GM23338 (cell line): ENCODE measurements around the gene SUN5. TPM values are rescaled to one million over a fixed set of nuclear protein-coding genes. Genes with fewer than 3 reads are reported as not detected.

ENCODE experiments used
- ATAC-seq: fragments of 200-7000 bp; cut with Tn5 transposase; 3 replicates; pipeline ENCODE4 v1.9.1; 2020
- DNase-seq: peaks from one replicate; pipeline ENCODE4 v3.0.0-alpha.2; 2015; ENCODE audit warnings: low spot score
- H2AFZ ChIP-seq: fragments of 200-600 bp; sonication (generic); 2 replicates; pipeline ENCODE4 v1.8.0; 2016; ENCODE audit warnings: antibody characterized with exemption, mild to moderate bottlenecking, moderate library complexity
- H3F3A ChIP-seq: fragments of 200-600 bp; sonication (generic); replicated peaks from 2 replicates; pipeline ENCODE4 v1.8.0; 2017; ENCODE audit warnings: antibody characterized with exemption, mixed run types, low read depth
- H3K27ac ChIP-seq: fragments of 200-600 bp; sonication (generic); 2 replicates; pipeline ENCODE4 v1.6.1; 2016; ENCODE audit warnings: low read depth
- H3K27me3 ChIP-seq: fragments of 200-600 bp; sonication (generic); 2 replicates; pipeline ENCODE4 v1.8.0; 2016; ENCODE audit warnings: mild to moderate bottlenecking, mixed run types, moderate library complexity; ENCODE audit not compliant: insufficient read depth
- H3K36me3 ChIP-seq: fragments of 200-600 bp; sonication (generic); 2 replicates; pipeline ENCODE4 v1.8.0; 2016; ENCODE audit warnings: mild to moderate bottlenecking; ENCODE audit not compliant: insufficient read depth
- H3K4me1 ChIP-seq: fragments of 200-600 bp; sonication (generic); 2 replicates; pipeline ENCODE4 v1.8.0; 2016; ENCODE audit warnings: mild to moderate bottlenecking, moderate library complexity; ENCODE audit not compliant: insufficient read depth
- H3K4me2 ChIP-seq: fragments of 200-600 bp; sonication (generic); 2 replicates; pipeline ENCODE4 v1.7.1; 2017; ENCODE audit warnings: mixed run types
- H3K4me3 ChIP-seq: fragments of 200-600 bp; sonication (generic); 2 replicates; pipeline ENCODE4 v1.6.1; 2016; ENCODE audit warnings: mixed run types
- H3K79me2 ChIP-seq: fragments of 200-600 bp; sonication (generic); replicated peaks from 2 replicates; pipeline ENCODE4 v1.8.0; 2017; ENCODE audit warnings: mild to moderate bottlenecking; ENCODE audit not compliant: insufficient read depth
- H3K9me2 ChIP-seq: fragments of 200-600 bp; sonication (generic); 2 replicates; pipeline ENCODE4 v1.8.0; 2017; ENCODE audit not compliant: insufficient read depth
- H4K20me1 ChIP-seq: fragments of 200-600 bp; sonication (generic); replicated peaks from 2 replicates; pipeline ENCODE4 v1.8.0; 2017; ENCODE audit warnings: mild to moderate bottlenecking; ENCODE audit not compliant: insufficient read depth
- H3K27ac Mint-ChIP-seq: 2 replicates; pipeline ENCODE4 v1.8.0; 2020; ENCODE audit warnings: inconsistent platforms, mild to moderate bottlenecking, moderate library complexity, mixed read lengths
- H3K27me3 Mint-ChIP-seq: 3 replicates; pipeline ENCODE4 v1.8.0; 2022; ENCODE audit warnings: low read depth, mild to moderate bottlenecking, moderate library complexity, mixed read lengths, inconsistent platforms; ENCODE audit not compliant: insufficient read depth, poor library complexity
- H3K36me3 Mint-ChIP-seq: 3 replicates; pipeline ENCODE4 v1.8.0; 2021; ENCODE audit warnings: low read depth, mild to moderate bottlenecking, inconsistent platforms, moderate library complexity, mixed read lengths
- H3K4me1 Mint-ChIP-seq: 3 replicates; pipeline ENCODE4 v1.8.0; 2020; ENCODE audit warnings: mild to moderate bottlenecking, inconsistent platforms, mixed read lengths
- H3K4me3 Mint-ChIP-seq: 3 replicates; pipeline ENCODE4 v1.8.0; 2021; ENCODE audit warnings: moderate library complexity, mild to moderate bottlenecking, inconsistent platforms, mixed read lengths
- H3K9me3 Mint-ChIP-seq: 3 replicates; pipeline ENCODE4 v1.8.0; 2020; ENCODE audit warnings: moderate library complexity, mild to moderate bottlenecking, inconsistent platforms, mixed read lengths
- CREB1 ChIP-seq: fragments of 250-450 bp; sonication (Bioruptor Pico); IDR thresholded peaks from 2 replicates; pipeline ENCODE4 v1.5.0; 2020; ENCODE audit warnings: low read depth, mild to moderate bottlenecking, moderate library complexity
- EZH2phosphoT487 ChIP-seq: fragments of 200-600 bp; sonication (generic); IDR thresholded peaks from one replicate; pipeline ENCODE4 v1.8.1; 2018; ENCODE audit warnings: antibody characterized with exemption; ENCODE audit not compliant: unreplicated experiment
- JUNB ChIP-seq: IDR thresholded peaks from one replicate; pipeline ENCODE4 v1.6.1; 2016; ENCODE audit warnings: antibody characterized with exemption; ENCODE audit not compliant: unreplicated experiment
- POLR2AphosphoS5 ChIP-seq: IDR thresholded peaks from 2 replicates; pipeline ENCODE4 v1.6.1; 2016; ENCODE audit warnings: antibody characterized with exemption, low read depth
- ZNF114 ChIP-seq: fragments of 250-450 bp; sonication (Bioruptor Pico); IDR thresholded peaks from 2 replicates; pipeline ENCODE4 v1.5.0; 2020; ENCODE audit warnings: mild to moderate bottlenecking, moderate library complexity
- polyA plus RNA-seq: library from polyadenylated mRNA; unstranded; fragments of >200 nt; fragmentation: Nextera tagmentation; extraction: Ambion mirVana; gene quantifications from 2 replicates; pipeline ENCODE4 v1.2.1, GENCODE V29; 2016
- total RNA-seq: library from RNA; depleted of rRNA; stranded (reverse); fragments of >200 nt; shearing (Covaris generic); gene quantifications from 2 replicates; pipeline ENCODE4 v1.2.3, GENCODE V29; 2014
- TF ChIP-seq, protein P1 (sequence below), 2 experiments: fragments of 200-600 bp in 1 of 2; sonication (generic) in 1 of 2; conservative IDR thresholded peaks; 2 replicates each; pipeline versions ENCODE4 v1.5.1 to v1.6.1; 2016 to 2017; ENCODE audit warnings: antibody characterized with exemption in 2 of 2, low read depth in 2 of 2, mild to moderate bottlenecking in 2 of 2, moderate library complexity in 1 of 2

The SUN5 gene
- total and polyA plus RNA-seq, 2 experiments from 2014 or later = not detected

- Histone ChIP-seq H3K36me3 (no peaks in the 10 kb centered on the region), H4K20me1 (no peaks in the 10 kb centered on the region), H3K4me3 (no peak overlapping the region), H2AFZ (no peak overlapping the region), H3K27ac (no peak overlapping the region), H3K4me1 (peaks cover 13% of the 10 kb centered on the region), H3K9me2 (no peaks in the 10 kb centered on the region), H3F3A (no peaks in the 10 kb centered on the region), H3K79me2 (no peaks in the 10 kb centered on the region), H3K27me3 (no peaks in the 10 kb centered on the region), H3K4me2 (no peak overlapping the region)
- no peak for TF ChIP-seq JUNB
- TF ChIP-seq EZH2phosphoT487 = no peak
- TF ChIP-seq, protein P1, sequence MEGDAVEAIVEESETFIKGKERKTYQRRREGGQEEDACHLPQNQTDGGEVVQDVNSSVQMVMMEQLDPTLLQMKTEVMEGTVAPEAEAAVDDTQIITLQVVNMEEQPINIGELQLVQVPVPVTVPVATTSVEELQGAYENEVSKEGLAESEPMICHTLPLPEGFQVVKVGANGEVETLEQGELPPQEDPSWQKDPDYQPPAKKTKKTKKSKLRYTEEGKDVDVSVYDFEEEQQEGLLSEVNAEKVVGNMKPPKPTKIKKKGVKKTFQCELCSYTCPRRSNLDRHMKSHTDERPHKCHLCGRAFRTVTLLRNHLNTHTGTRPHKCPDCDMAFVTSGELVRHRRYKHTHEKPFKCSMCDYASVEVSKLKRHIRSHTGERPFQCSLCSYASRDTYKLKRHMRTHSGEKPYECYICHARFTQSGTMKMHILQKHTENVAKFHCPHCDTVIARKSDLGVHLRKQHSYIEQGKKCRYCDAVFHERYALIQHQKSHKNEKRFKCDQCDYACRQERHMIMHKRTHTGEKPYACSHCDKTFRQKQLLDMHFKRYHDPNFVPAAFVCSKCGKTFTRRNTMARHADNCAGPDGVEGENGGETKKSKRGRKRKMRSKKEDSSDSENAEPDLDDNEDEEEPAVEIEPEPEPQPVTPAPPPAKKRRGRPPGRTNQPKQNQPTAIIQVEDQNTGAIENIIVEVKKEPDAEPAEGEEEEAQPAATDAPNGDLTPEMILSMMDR (conservative IDR thresholded peaks at IDR 0.05; ENCODE audit: low read depth in 2 of 2) = no peak
- H3K4me3 Mint-ChIP-seq = no peak overlapping the region
- no peak for DNase-seq
- H3K27ac Mint-ChIP-seq = no peak overlapping the region
- H3K27me3 Mint-ChIP-seq = peaks cover 10% of the 10 kb centered on the region
- no peak for ATAC-seq
- H3K4me1 Mint-ChIP-seq = peaks cover 2% of the 10 kb centered on the region; the same call in 1 of the 3 replicates
- no peaks in the 10 kb centered on the region for H3K36me3 Mint-ChIP-seq
- no peaks in the 10 kb centered on the region; the same call in 2 of the 3 replicates for H3K9me3 Mint-ChIP-seq
Observed at GRCh38 chr20:32966881-32967781, 37.1 kb downstream of the SUN5 start.

- ATAC-seq = no peak
- Mint-ChIP-seq H3K9me3 (no peaks in the 10 kb centered on the region; the same call in none of the 3 replicates), H3K36me3 (no peaks in the 10 kb centered on the region), H3K4me3 (no peak overlapping the region), H3K4me1 (peaks cover 2% of the 10 kb centered on the region; the same call in 1 of the 3 replicates), H3K27me3 (peaks cover 10% of the 10 kb centered on the region), H3K27ac (no peak overlapping the region)
- TF ChIP-seq ZNF114 (CRISPR knock-in tag) (no peak), EZH2phosphoT487 (no peak), CREB1 (CRISPR knock-in tag) (no peak), POLR2AphosphoS5 (no peak)
- no peaks in the 10 kb centered on the region for H3K36me3 ChIP-seq
- no peaks in the 10 kb centered on the region for H3F3A ChIP-seq
- no peak overlapping the region for H3K4me3 ChIP-seq
- no peak overlapping the region for H2AFZ ChIP-seq
- no peaks in the 10 kb centered on the region for H4K20me1 ChIP-seq
- no peak for DNase-seq
- peaks cover 6% of the 10 kb centered on the region; the same call in 1 of the 2 replicates for H3K4me1 ChIP-seq
- no peaks in the 10 kb centered on the region for H3K27me3 ChIP-seq
- no peaks in the 10 kb centered on the region for H3K79me2 ChIP-seq
- H3K9me2 ChIP-seq = no peaks in the 10 kb centered on the region
- H3K27ac ChIP-seq = no peak overlapping the region
- H3K4me2 ChIP-seq = no peak overlapping the region
Observed at GRCh38 chr20:32966382-32966781, 37.9 kb downstream of the SUN5 start.
